ENCODE results near the gene FHAD1. TPM values are rescaled to one million over a fixed set of nuclear protein-coding genes. Genes with fewer than 3 reads are reported as not detected.

FHAD1 gene
- total and polyA plus RNA-seq, 8 donors = 0.75 to 5.5 (median 2.1) TPM

DNA sequence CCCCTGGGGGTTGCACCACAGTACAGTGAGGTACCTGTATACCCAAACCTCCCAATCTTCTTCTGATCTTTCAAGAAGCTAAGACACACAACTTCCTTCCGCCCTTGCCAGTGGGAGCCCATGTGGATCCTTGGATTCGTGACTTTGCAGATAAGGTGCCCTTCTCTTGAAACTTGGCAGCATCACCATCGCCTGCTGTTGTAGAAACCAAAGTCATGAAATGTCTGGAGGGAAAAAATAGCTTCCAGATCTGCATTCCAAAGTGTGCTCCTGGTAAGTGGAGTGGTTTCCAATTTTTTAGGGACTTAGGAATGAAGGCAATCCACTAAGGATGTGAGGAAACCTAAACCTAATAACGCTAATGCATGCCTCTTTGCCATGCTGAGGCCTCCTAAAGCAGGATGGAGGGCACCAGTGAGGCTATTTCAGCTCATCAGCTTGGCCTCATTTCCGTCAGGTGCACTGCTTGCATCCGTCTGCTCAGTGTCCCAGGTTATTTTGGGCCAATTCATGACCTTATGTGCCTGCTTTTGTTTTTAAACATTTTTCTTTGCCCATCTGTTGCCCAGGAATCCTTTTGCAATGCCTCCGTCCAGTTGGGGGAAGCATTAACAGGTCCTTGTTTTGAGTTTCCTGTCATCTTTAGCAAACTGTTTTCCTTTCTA lies 154.5 kb downstream of the FHAD1 start:
- no peaks in the 10 kb centered on the region for H3K27me3 ChIP-seq
- ATAC-seq = peak in 3 of 4 donors; percentile 10 to 24 (median 17)
- H3K36me3 ChIP-seq = no peaks in the 10 kb centered on the region
- H3K4me1 ChIP-seq = no peaks in the 10 kb centered on the region
- H3K27ac ChIP-seq = no peak overlapping the region
- WGBS, 2 donors = 77 to 82% methylated on average over 7 of the region's 7 CpGs
- intact Hi-C loops (cut with DNase I) = no loop called here
- no peaks in the 10 kb centered on the region for H3K9me3 ChIP-seq
- TF ChIP-seq, protein P1, sequence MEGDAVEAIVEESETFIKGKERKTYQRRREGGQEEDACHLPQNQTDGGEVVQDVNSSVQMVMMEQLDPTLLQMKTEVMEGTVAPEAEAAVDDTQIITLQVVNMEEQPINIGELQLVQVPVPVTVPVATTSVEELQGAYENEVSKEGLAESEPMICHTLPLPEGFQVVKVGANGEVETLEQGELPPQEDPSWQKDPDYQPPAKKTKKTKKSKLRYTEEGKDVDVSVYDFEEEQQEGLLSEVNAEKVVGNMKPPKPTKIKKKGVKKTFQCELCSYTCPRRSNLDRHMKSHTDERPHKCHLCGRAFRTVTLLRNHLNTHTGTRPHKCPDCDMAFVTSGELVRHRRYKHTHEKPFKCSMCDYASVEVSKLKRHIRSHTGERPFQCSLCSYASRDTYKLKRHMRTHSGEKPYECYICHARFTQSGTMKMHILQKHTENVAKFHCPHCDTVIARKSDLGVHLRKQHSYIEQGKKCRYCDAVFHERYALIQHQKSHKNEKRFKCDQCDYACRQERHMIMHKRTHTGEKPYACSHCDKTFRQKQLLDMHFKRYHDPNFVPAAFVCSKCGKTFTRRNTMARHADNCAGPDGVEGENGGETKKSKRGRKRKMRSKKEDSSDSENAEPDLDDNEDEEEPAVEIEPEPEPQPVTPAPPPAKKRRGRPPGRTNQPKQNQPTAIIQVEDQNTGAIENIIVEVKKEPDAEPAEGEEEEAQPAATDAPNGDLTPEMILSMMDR (IDR thresholded peaks at IDR 0.05) = no peak
- DNase-seq = no peak
- H3K4me3 ChIP-seq = no peak overlapping the region
- FAIRE-seq = no peak

DNA sequence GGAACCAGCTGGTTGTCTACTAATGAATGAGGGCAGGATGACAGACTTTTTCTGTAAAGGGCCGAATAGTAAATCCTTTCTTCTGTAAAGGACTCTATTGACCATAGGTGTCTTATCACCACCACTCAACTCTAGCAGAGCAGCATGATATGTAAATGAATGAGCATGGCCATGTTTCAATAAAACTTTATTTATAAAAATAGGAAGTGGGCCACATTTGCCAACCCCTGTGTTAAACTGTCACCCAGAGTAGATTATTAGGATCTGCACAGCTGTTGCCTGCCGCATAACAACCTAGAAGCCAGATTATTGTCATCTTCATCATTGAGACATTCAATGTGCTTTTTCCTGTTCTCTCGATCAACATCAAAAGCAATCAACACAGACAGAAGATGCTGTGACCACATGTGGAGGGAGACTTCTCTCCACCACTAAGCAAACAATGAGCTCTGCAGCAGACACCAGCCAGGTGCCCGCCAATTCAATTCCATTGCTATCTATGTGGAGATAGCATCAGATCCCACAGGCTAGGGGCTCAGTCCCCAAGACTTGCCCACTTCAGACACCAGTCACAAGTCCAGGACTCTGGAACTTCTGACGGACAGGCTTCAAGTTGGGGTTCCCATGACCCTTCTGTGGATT lies 155.9 kb downstream of the FHAD1 start:
- 93 to 94% methylated on average over 5 of the region's 5 CpGs for WGBS, 2 donors
- DNase-seq = no peak
- no peaks in the 10 kb centered on the region for H3K27me3 ChIP-seq
- no peaks in the 10 kb centered on the region for H3K4me1 ChIP-seq
- no peak overlapping the region for H3K4me3 ChIP-seq
- no peaks in the 10 kb centered on the region for H3K9me3 ChIP-seq
- ATAC-seq = no peak
- no peak overlapping the region for H3K27ac ChIP-seq
- intact Hi-C loops (cut with DNase I) = no loop called here
- H3K36me3 ChIP-seq = no peaks in the 10 kb centered on the region
- no peak for FAIRE-seq
- TF ChIP-seq, protein P1 (IDR thresholded peaks at IDR 0.05) = no peak

DNA sequence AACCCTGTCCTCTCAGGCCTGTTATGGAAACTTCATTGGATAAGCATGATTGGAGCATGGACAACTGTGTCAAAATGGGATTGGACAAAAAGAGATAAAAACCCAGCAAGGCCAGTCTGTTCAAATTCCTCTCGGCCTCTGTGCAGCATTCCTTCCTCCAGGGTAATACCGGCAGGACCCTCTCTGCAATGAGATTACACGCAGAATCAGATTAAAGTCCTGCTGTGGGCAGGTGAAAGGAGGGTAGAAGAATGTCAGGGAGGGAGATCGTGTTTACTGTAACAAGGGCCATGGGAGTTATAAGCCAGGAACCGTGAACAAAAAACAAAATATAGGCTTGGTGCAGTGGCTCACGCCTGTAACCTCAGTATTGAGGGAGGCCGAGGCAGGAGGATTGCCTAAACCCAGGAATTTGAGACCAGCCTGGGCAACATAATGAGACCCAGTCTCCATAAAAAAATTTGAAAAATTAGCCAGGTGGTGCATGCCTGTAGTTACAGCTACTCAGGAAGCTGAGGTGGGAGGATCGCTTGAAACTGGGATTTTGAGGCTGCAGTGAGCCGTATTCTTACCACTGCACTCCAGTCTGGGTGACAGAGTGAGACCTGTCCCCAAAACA lies 157.0 kb downstream of the FHAD1 start:
- H3K36me3 ChIP-seq = no peaks in the 10 kb centered on the region
- ATAC-seq (no peak), FAIRE-seq (no peak), DNase-seq (no peak)
- intact Hi-C loops (cut with DNase I) = no loop called here
- no peaks in the 10 kb centered on the region for H3K4me1 ChIP-seq
- no peak overlapping the region for H3K27ac ChIP-seq
- H3K4me3 ChIP-seq = no peak overlapping the region
- no peaks in the 10 kb centered on the region for H3K9me3 ChIP-seq
- no peaks in the 10 kb centered on the region for H3K27me3 ChIP-seq
- WGBS, 2 donors = 90 to 94% methylated on average over 9 of the region's 9 CpGs
- TF ChIP-seq, protein P1 (IDR thresholded peaks at IDR 0.05) = no peak

DNA sequence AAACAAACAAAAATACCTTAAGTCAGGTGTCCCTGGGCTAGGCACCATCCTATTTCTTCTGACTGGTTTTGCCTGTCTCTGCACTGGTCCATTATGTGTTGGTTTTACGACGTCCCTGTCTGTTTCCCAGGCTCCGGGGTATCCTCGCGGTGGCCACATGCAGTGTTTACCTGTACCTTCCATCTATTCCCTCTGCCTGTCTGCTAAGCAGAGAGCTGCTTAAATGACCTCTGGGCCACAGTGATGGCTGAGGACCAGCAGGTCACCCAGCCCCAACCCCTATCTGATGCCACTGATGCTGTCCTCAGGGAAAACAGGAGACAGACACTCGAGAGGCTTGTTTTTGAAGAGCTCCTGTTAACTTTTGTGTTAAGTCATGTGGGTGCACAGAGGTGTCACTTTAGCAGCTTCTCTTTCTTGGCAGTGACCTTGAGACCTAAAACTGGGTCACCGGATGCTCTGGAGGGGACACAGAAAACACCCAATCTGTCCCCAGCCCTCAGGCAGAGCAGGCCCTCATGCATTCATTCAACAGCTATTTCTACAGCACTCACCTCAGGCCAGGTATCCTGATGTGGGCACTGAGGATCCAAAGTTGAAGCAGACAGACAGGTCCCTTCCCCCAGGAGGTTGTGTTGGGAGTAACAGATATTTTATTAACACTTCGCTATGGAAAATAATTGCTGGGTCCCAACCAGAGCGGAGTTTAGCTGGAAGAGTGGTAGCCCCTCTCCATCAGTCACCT lies 158.3 kb downstream of the FHAD1 start:
- no peak for FAIRE-seq
- DNase-seq = no peak
- 92 to 95% methylated on average over 9 of the region's 9 CpGs for WGBS, 2 donors
- ATAC-seq = no peak
- H3K27ac ChIP-seq = no peak overlapping the region
- H3K27me3 ChIP-seq = no peaks in the 10 kb centered on the region
- intact Hi-C loops (cut with DNase I) = no loop called here
- no peak overlapping the region for H3K4me3 ChIP-seq
- no peaks in the 10 kb centered on the region for H3K4me1 ChIP-seq
- H3K9me3 ChIP-seq = no peaks in the 10 kb centered on the region
- H3K36me3 ChIP-seq = no peaks in the 10 kb centered on the region
- TF ChIP-seq, protein P1 (IDR thresholded peaks at IDR 0.05) = no peak

Data from pancreas (tissue), 10 donors.